Trophoblast cell (in vitro differentiated cells and primary cell): ENCODE data around the gene ZNF277.

ENCODE experiments used
- DNase-seq, 2 donors: peaks; one replicate each; pipeline ENCODE4 v3.0.0-alpha.2; 2016
- H2AFZ ChIP-seq: 2 replicates; pipeline ENCODE4 v1.6.1; 2013; ENCODE audit warnings: low read length, moderate library complexity, mild to moderate bottlenecking; ENCODE audit not compliant: insufficient read depth, poor library complexity
- H2AK5ac ChIP-seq: 2 replicates; pipeline ENCODE4 v1.6.1; 2013; ENCODE audit warnings: mild to moderate bottlenecking, low read length
- H2BK120ac ChIP-seq: 2 replicates; pipeline ENCODE4 v1.6.1; 2013; ENCODE audit warnings: low read length, mild to moderate bottlenecking, moderate library complexity; ENCODE audit not compliant: insufficient read depth, poor library complexity
- H2BK12ac ChIP-seq: 2 replicates; pipeline ENCODE4 v1.6.1; 2013; ENCODE audit warnings: mild to moderate bottlenecking, low read length, moderate library complexity
- H2BK5ac ChIP-seq: 2 replicates; pipeline ENCODE4 v1.6.1; 2013; ENCODE audit warnings: low read length, low read depth, moderate library complexity, mild to moderate bottlenecking; ENCODE audit not compliant: poor library complexity
- H3K14ac ChIP-seq: 2 replicates; pipeline ENCODE4 v1.6.1; 2013; ENCODE audit warnings: mild to moderate bottlenecking, low read length
- H3K18ac ChIP-seq: 2 replicates; pipeline ENCODE4 v1.6.1; 2013; ENCODE audit warnings: mild to moderate bottlenecking, low read length
- H3K23ac ChIP-seq: 2 replicates; pipeline ENCODE4 v1.6.1; 2013; ENCODE audit warnings: low read length
- H3K27ac ChIP-seq: 2 replicates; pipeline ENCODE4 v1.5.1; 2013; ENCODE audit warnings: low read depth, mild to moderate bottlenecking, inconsistent platforms, low read length, moderate library complexity
- H3K27me3 ChIP-seq: 2 replicates; pipeline ENCODE4 v1.6.1; 2013; ENCODE audit warnings: inconsistent platforms, mild to moderate bottlenecking, low read length, moderate library complexity; ENCODE audit not compliant: insufficient read depth
- H3K36me3 ChIP-seq, 2 experiments: 1 replicate in 1 of 2; 2 replicates in 1 of 2; pipeline ENCODE4 v1.6.1; 2013; ENCODE audit warnings: low read length in 2 of 2, mild to moderate bottlenecking in 2 of 2, moderate library complexity in 1 of 2; ENCODE audit not compliant: insufficient read depth in 2 of 2, control insufficient read depth in 1 of 2
- H3K4ac ChIP-seq: 2 replicates; pipeline ENCODE4 v1.6.1; 2013; ENCODE audit warnings: low read depth, mild to moderate bottlenecking, low read length, moderate library complexity
- H3K4me1 ChIP-seq, 2 experiments: 1 replicate in 1 of 2; 2 replicates in 1 of 2; pipeline ENCODE4 v1.6.1; 2013; ENCODE audit warnings: low read length in 2 of 2, mild to moderate bottlenecking in 2 of 2, moderate library complexity in 1 of 2; ENCODE audit not compliant: insufficient read depth in 2 of 2, control insufficient read depth in 1 of 2
- H3K4me2 ChIP-seq: 2 replicates; pipeline ENCODE4 v1.6.1; 2013; ENCODE audit warnings: inconsistent platforms, mild to moderate bottlenecking, low read length, moderate library complexity
- H3K4me3 ChIP-seq: 2 replicates; pipeline ENCODE4 v1.5.1; 2013; ENCODE audit warnings: mild to moderate bottlenecking, low read depth, low read length, inconsistent platforms
- H3K79me1 ChIP-seq: one replicate; pipeline ENCODE4 v1.6.1; 2013; ENCODE audit warnings: low read length
- H3K79me2 ChIP-seq: 2 replicates; pipeline ENCODE4 v1.6.1; 2013; ENCODE audit warnings: low read length, mild to moderate bottlenecking; ENCODE audit not compliant: control insufficient read depth, insufficient read depth, poor library complexity
- H3K9ac ChIP-seq: 2 replicates; pipeline ENCODE4 v1.6.1; 2013; ENCODE audit warnings: mild to moderate bottlenecking, low read length
- H3K9me3 ChIP-seq: 2 replicates; pipeline ENCODE4 v1.6.1; 2013; ENCODE audit warnings: low read depth, mild to moderate bottlenecking, control low read depth, inconsistent platforms, low read length; ENCODE audit not compliant: insufficient read depth
- H4K12ac ChIP-seq: 2 replicates; pipeline ENCODE4 v1.6.1; 2013; ENCODE audit warnings: low read depth, mild to moderate bottlenecking, low read length, moderate library complexity
- H4K8ac ChIP-seq: 2 replicates; pipeline ENCODE4 v1.6.1; 2013; ENCODE audit warnings: low read depth, mild to moderate bottlenecking, low read length, moderate library complexity
- H4K91ac ChIP-seq: one replicate; pipeline ENCODE4 v1.6.1; 2013; ENCODE audit warnings: low read depth, mild to moderate bottlenecking, low read length, moderate library complexity
- WGBS: extraction: QIAGEN DNeasy Blood & Tissue Kit; methylation state at CpG from one replicate; pipeline ENCODE4 v1.1.7; 2013; ENCODE audit warnings: missing lambda C conversion rate; ENCODE audit not compliant: insufficient read length, insufficient coverage; ENCODE audit errors: extremely low coverage; 5-methylcytosine and 5-hydroxymethylcytosine counted together

Gene ZNF277

GRCh38 chr7:112190120-112190519, 16.4 kb upstream of the ZNF277 start:
- H3K18ac ChIP-seq: no peak overlapping the region

GRCh38 chr7:112192236-112193154, 14.0 kb upstream of the ZNF277 start:
- Histone ChIP-seq H3K4ac (no peak overlapping the region), H3K36me3 (no peaks in the 10 kb centered on the region), H3K4me1 (peaks cover 2% of the 10 kb centered on the region in 2 experiments), H3K9ac (no peak overlapping the region), H3K27ac (no peak overlapping the region), H4K91ac (no peak overlapping the region), H2BK5ac (no peak overlapping the region), H3K18ac (no peak overlapping the region), H3K27me3 (no peaks in the 10 kb centered on the region), H2AK5ac (no peak overlapping the region), H4K12ac (no peak overlapping the region), H2BK12ac (no peak overlapping the region), H3K79me2 (no peaks in the 10 kb centered on the region), H3K14ac (no peak overlapping the region), H2BK120ac (no peak overlapping the region), H3K23ac (no peak overlapping the region), H2AFZ (no peak overlapping the region), H4K8ac (no peak overlapping the region), H3K9me3 (no peaks in the 10 kb centered on the region), H3K4me2 (no peak overlapping the region), H3K4me3 (no peak overlapping the region), H3K79me1 (no peaks in the 10 kb centered on the region)
- no CpG with 5 or more reads among the region's 4 CpGs for WGBS
- DNase-seq: peak; percentile 53 to 76

More at GRCh38 chr7:112190120-112190519, 16.4 kb upstream of the ZNF277 start:
- H3K14ac ChIP-seq: no peak overlapping the region
- H3K4ac ChIP-seq: peak overlapping the region; percentile 17
- no peak overlapping the region for H3K4me2 ChIP-seq
- no peak overlapping the region for H2BK5ac ChIP-seq
- peaks cover 2 to 4% of the 10 kb centered on the region in 2 experiments for H3K4me1 ChIP-seq
- no peak overlapping the region for H3K27ac ChIP-seq
- H3K79me1 ChIP-seq: no peaks in the 10 kb centered on the region
- no peak overlapping the region for H4K8ac ChIP-seq
- WGBS: no CpG with 5 or more reads among the region's 2 CpGs
- H3K23ac ChIP-seq: no peak overlapping the region
- no peak overlapping the region for H2AFZ ChIP-seq
- H2AK5ac ChIP-seq: no peak overlapping the region
- no peaks in the 10 kb centered on the region for H3K9me3 ChIP-seq
- H2BK12ac ChIP-seq: no peak overlapping the region
- no peak overlapping the region for H3K4me3 ChIP-seq
- H2BK120ac ChIP-seq: no peak overlapping the region
- H3K27me3 ChIP-seq: no peaks in the 10 kb centered on the region
- H3K79me2 ChIP-seq: no peaks in the 10 kb centered on the region
- DNase-seq: no peak
- no peak overlapping the region for H4K91ac ChIP-seq
- H3K36me3 ChIP-seq: no peaks in the 10 kb centered on the region
- H4K12ac ChIP-seq: no peak overlapping the region
- no peak overlapping the region for H3K9ac ChIP-seq

GRCh38 chr7:112193915-112194502, 12.5 kb upstream of the ZNF277 start:
- Histone ChIP-seq H2BK5ac (no peak overlapping the region), H3K36me3 (no peaks in the 10 kb centered on the region), H4K91ac (no peak overlapping the region), H3K18ac (no peak overlapping the region), H3K27me3 (no peaks in the 10 kb centered on the region), H3K27ac (no peak overlapping the region), H3K4me3 (no peak overlapping the region), H3K4me2 (no peak overlapping the region), H3K79me1 (no peaks in the 10 kb centered on the region), H3K23ac (no peak overlapping the region), H3K9me3 (no peaks in the 10 kb centered on the region), H2BK12ac (no peak overlapping the region), H2AK5ac (no peak overlapping the region), H2BK120ac (no peak overlapping the region), H4K8ac (no peak overlapping the region), H4K12ac (no peak overlapping the region), H3K4me1 (peaks cover 2% of the 10 kb centered on the region in 2 experiments), H3K9ac (no peak overlapping the region), H3K14ac (no peak overlapping the region), H3K4ac (no peak overlapping the region), H3K79me2 (no peaks in the 10 kb centered on the region), H2AFZ (no peak overlapping the region)
- no peak for DNase-seq

- H3K14ac ChIP-seq: no peak overlapping the region
- H2BK12ac ChIP-seq: no peak overlapping the region
- no peak overlapping the region for H3K18ac ChIP-seq
These were observed 10.8 kb upstream of the ZNF277 start for GRCh38 chr7:112195717-112196116.

More at GRCh38 chr7:112195717-112196116, 10.8 kb upstream of the ZNF277 start:
- Histone ChIP-seq H3K27ac (no peak overlapping the region), H4K12ac (no peak overlapping the region), H4K91ac (no peak overlapping the region), H3K79me1 (no peaks in the 10 kb centered on the region), H3K79me2 (no peaks in the 10 kb centered on the region), H3K36me3 (no peaks in the 10 kb centered on the region), H3K9me3 (no peaks in the 10 kb centered on the region), H3K4ac (no peak overlapping the region), H2AK5ac (no peak overlapping the region), H3K4me2 (no peak overlapping the region), H3K4me1 (peaks cover 2% of the 10 kb centered on the region in 2 experiments), H3K23ac (no peak overlapping the region), H3K27me3 (no peaks in the 10 kb centered on the region), H2AFZ (no peak overlapping the region), H3K9ac (no peak overlapping the region), H3K4me3 (no peak overlapping the region), H4K8ac (no peak overlapping the region), H2BK120ac (no peak overlapping the region), H2BK5ac (no peak overlapping the region)
- WGBS: no CpG with 5 or more reads among the region's 5 CpGs
- no peak for DNase-seq
